Melanocyte of skin (primary cell): Measurements from ENCODE around the gene CTNNBIP1. TPM values are rescaled to one million over a fixed set of nuclear protein-coding genes. Genes with fewer than 3 reads are reported as not detected.

Experiments
- total RNA-seq, 2 donors: library from RNA; depleted of rRNA; stranded (reverse); fragments of >200 nt; gene quantifications; 2 replicates each; pipeline ENCODE4 v1.2.3, GENCODE V29; 2012

Gene CTNNBIP1, protein sequence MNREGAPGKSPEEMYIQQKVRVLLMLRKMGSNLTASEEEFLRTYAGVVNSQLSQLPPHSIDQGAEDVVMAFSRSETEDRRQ
- total RNA-seq = 10 to 100 TPM; 11.7 to 18.3 TPM

DNA sequence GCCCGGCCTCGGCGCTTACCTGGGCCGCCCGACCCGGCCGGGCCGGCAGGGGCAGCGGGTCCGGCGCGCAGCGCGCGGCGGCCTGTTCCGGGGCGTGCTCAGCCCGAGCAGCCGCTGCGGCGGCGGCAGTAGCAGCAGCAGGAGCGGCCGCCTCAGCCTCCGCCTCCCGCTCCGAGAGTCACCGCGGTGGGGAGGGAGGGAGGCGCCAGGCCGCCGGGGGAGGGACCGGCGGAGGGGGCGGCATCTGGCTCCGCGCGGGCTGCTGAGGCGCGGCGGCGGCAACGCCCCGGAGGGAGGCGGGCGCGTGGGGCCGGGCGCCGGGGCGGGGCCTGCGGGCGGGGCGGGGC, at the start of gene CTNNBIP1:
CTNNBIP1 (minus strand) TSS at position 194 of the 347 bp plus-strand sequence. CDS start 38,205 bp downstream, outside the sequence.

DNA sequence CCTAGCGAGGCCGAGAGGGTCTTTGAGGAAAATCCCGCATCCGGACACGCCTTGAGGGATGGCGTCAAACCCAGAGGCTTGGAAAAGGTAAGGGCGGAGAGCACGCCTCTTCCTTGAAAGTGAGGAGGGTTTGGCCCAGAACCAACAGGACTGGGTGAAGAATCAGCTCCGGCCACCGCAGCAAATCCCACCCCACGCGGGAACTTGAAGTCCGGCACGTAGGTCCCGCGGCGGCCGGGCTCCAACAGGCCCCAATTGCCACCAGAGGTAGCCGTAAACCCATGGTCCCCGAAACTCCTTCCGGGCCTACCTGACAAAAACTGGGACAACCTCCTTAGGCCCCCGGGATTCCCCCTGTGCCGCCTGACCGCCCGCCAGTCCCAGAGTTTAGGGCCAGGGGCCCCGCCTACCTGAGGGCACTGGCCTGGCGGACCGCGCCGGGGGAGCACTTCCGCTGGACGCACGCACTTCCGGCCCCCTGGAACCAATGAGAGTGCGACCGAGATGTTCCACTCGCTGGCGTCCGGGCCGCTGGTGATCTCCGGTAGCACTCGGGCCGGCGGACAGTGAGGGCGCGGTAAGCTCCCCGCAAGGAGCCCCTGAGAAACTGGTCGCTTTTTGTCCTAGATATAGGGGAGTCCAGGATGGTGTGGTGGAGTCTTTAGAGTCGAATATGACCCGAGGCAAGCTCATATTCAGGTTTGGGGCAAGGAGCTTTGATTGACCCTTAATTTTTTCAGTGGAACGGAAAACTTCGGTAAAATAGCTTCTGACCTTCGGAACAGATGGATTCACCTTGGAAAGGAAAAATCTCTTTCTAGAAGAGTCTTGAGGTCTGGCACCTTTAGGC, 33.1 kb upstream of the CTNNBIP1 start, which contains the start of the genes LZIC and NMNAT1:
LZIC (minus strand) TSS at position 453 of the 850 bp plus-strand sequence. CDS start 6,772 bp downstream, outside the sequence.
NMNAT1 (plus strand) TSS at position 537 of the 850 bp plus-strand sequence. CDS start 28,599 bp downstream, outside the sequence.

DNA sequence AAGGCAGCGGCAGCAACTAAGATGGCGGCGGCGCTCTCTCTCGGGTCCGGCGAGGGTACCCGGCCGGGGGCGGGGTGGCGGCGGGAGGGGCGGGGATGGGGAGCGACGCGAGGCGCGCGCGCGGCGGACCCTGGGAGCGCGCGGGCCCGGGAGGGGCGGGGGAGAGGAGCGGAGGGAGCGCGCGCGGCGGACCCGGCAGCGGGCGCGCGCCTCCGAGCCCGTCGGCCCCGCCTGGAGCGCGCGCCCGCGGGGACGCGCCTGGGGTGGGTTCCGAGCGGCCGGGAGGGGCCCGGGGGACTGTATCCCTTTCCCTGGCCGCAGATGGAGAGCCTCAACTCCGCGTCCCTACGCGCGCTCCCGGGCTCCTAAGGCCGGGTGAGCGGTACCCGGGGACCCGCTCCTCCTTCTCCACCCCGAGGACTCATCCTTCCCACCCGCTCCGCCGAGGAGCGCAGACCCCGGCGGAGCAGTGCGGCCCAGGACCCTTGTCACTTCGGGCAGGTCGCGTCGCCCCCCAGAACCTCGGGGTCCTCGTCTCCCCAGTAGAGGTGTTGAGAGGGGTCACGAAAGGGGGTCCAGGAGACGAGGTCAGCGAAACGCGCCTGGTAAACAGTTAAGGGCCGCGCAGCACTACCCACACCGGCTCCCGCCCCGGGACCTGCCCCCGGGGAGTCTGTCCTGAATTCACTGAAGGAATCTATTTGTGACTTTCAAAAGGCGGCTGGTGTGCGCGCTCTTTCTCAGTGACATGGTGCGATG, 85.9 kb downstream of the CTNNBIP1 start, which contains the start of gene CLSTN1:
CLSTN1 (minus strand) TSS at position 23 of the 759 bp plus-strand sequence. CDS start 232 bp downstream, outside the sequence.

Other genes with a start within 250 kb of the CTNNBIP1 start
- 10 to 100 TPM; 85.6 to 89.1 TPM for gene CLSTN1, start 86.3 kb downstream of the CTNNBIP1 start, total RNA-seq
- gene LZIC, start 33.1 kb upstream of the CTNNBIP1 start, total RNA-seq = 10 to 100 TPM; 19.3 to 21.0 TPM
- 1 to 10 TPM; 5.7 to 6.2 TPM for gene NMNAT1, start 33.2 kb upstream of the CTNNBIP1 start, total RNA-seq
- under 1 TPM in 1 of 2 donors, not detected in 1; 0.33 TPM for gene RBP7, start 87.0 kb upstream of the CTNNBIP1 start, total RNA-seq
- 10 to 100 TPM; 23.7 to 27.0 TPM for gene UBE4B, start 122.7 kb upstream of the CTNNBIP1 start, total RNA-seq